ENCODE results near the gene NRXN3. TPM values are rescaled to one million over a fixed set of nuclear protein-coding genes. Genes with fewer than 3 reads are reported as not detected.

Gene NRXN3
- total and polyA plus RNA-seq, 2 of the 13 experiments (the other 11 are each of a cell fraction or from before 2014, with no cell fraction given) = 0.03 TPM; not detected in 1

GRCh38 chr14:78325911-78326310 is 155.7 kb downstream of the NRXN3 start:
- CTCF ChIA-PET (ENCODE audit: low intra/inter-chr PET ratio, low total read pairs) = no interaction called here
- WGBS (ENCODE audit: low lambda C conversion rate) = 0% methylated on average over 2 of the region's 2 CpGs
- no peaks in the 10 kb centered on the region for H3K79me2 ChIP-seq (ENCODE audit: insufficient read depth, low read length)
- no peak overlapping the region for H3K4me3 ChIP-seq (replicated peaks in 1 of 3; ENCODE audit: insufficient read depth in 1 of 3, low read depth in 2 of 3, low read length in 3 of 3)
- no TSS peak for BruUV-seq (replicated peaks)
- H3K36me3 ChIP-seq (replicated peaks in 1 of 2; ENCODE audit: control insufficient read depth in 1 of 2, insufficient read depth in 2 of 2, low read length in 2 of 2) = no peaks in the 10 kb centered on the region
- no peak for TF ChIP-seq ZNF570 (CRISPR knock-in tag; IDR thresholded peaks at IDR 0.05; ENCODE audit: borderline replicate concordance)
- no peak for TF ChIP-seq TBL1XR1 (IDR thresholded peaks at IDR 0.05; ENCODE audit: borderline replicate concordance, low read length, partially characterized antibody)
- no peak for TF ChIP-seq ZC3H4 (CRISPR knock-in tag; IDR thresholded peaks at IDR 0.05; ENCODE audit: borderline replicate concordance)
- TF ChIP-seq ESRRA (CRISPR knock-in tag; IDR thresholded peaks at IDR 0.05; ENCODE audit: low read depth) = no peak
- no peak for TF ChIP-seq RARG (CRISPR knock-in tag; IDR thresholded peaks at IDR 0.05; ENCODE audit: low read depth)
- TF ChIP-seq ZNF749 (CRISPR knock-in tag; IDR thresholded peaks at IDR 0.05; ENCODE audit: borderline replicate concordance) = no peak
- TF ChIP-seq CSRNP1 (CRISPR knock-in tag; IDR thresholded peaks at IDR 0.05) = no peak
- TF ChIP-seq TBX2 (CRISPR knock-in tag; IDR thresholded peaks at IDR 0.05; ENCODE audit: borderline replicate concordance) = no peak
- TF ChIP-seq DNMT1 (CRISPR knock-in tag; IDR thresholded peaks at IDR 0.05) = no peak
- no peak for TF ChIP-seq ZNF10 (CRISPR knock-in tag; IDR thresholded peaks at IDR 0.05; ENCODE audit: borderline replicate concordance, low read depth)
- TF ChIP-seq MLLT10 (CRISPR knock-in tag; IDR thresholded peaks at IDR 0.05) = no peak
- TF ChIP-seq ZNF605 (CRISPR knock-in tag; IDR thresholded peaks at IDR 0.05) = no peak
- TF ChIP-seq ZNF557 (CRISPR knock-in tag; IDR thresholded peaks at IDR 0.05) = no peak
- TF ChIP-seq U2AF2 (IDR thresholded peaks at IDR 0.05; ENCODE audit: low read depth, low read length) = no peak
- TF ChIP-seq RCOR2 (CRISPR knock-in tag; IDR thresholded peaks at IDR 0.05) = no peak
- TF ChIP-seq AHDC1 (CRISPR knock-in tag; IDR thresholded peaks at IDR 0.05; ENCODE audit: borderline replicate concordance) = no peak
- intact Hi-C loops (cut with micrococcal nuclease; ENCODE audit: unreplicated experiment) = no loop called here
- no peak overlapping the region for H3K27ac ChIP-seq (ENCODE audit: extremely low read length, insufficient read depth, low read length)
- no peak overlapping the region for H2AFZ ChIP-seq (ENCODE audit: low read length)
- no peaks in the 10 kb centered on the region for H3K9me3 ChIP-seq (ENCODE audit: low read length)
- in situ Hi-C loops (cut with HindIII; ENCODE audit: extremely low pct_ligation_motif_present, low pct_unique_long_range_greater_than_20kb) = no loop called here
- no peaks in the 10 kb centered on the region for H3K4me1 ChIP-seq (ENCODE audit: insufficient read depth, low read length)
- H4K20me1 ChIP-seq (ENCODE audit: insufficient read depth, low read length) = no peaks in the 10 kb centered on the region
- FAIRE-seq (no peak), DNase-seq (ENCODE audit: low spot score) (no peak), ATAC-seq (no peak)
- no peak overlapping the region for H3K4me2 ChIP-seq (ENCODE audit: low read depth, low read length)
- POLR2A ChIA-PET = no interaction called here
- no peak overlapping the region for H3K9ac ChIP-seq (ENCODE audit: insufficient read depth, low read depth, low read length)
- H3K27me3 ChIP-seq (ENCODE audit: control insufficient read depth in 1 of 2, insufficient read depth in 2 of 2, low read length in 2 of 2) = no peaks in the 10 kb centered on the region

Data from HepG2 (cell line).